GM23248 (cell line): ENCODE results near the gene NOTCH2NLA. TPM values are rescaled to one million over a fixed set of nuclear protein-coding genes. Genes with fewer than 3 reads are reported as not detected.
"Not testable (repeated sequence)": the region's sequence is repeated elsewhere in the genome, so short reads cannot be mapped to it uniquely, and the experiment has no call there.

Source experiments
- DNase-seq: peaks from one replicate; pipeline ENCODE4 v3.0.0-alpha.2; 2015
- H2AFZ ChIP-seq: fragments of 200-600 bp; sonication (generic); 2 replicates; pipeline ENCODE4 v1.6.1; 2016; ENCODE audit warnings: antibody characterized with exemption
- H3F3A ChIP-seq: fragments of 200-600 bp; sonication (generic); 2 replicates; pipeline ENCODE4 v1.6.1; 2016; ENCODE audit warnings: mild to moderate bottlenecking, antibody characterized with exemption, mixed run types; ENCODE audit not compliant: insufficient read depth
- H3K27ac ChIP-seq: fragments of 200-600 bp; sonication (generic); 2 replicates; pipeline ENCODE4 v1.5.1; 2016; ENCODE audit warnings: mild to moderate bottlenecking
- H3K27me3 ChIP-seq: fragments of 200-600 bp; sonication (generic); replicated peaks from 2 replicates; pipeline ENCODE4 v1.6.1; 2016; ENCODE audit warnings: mild to moderate bottlenecking; ENCODE audit not compliant: insufficient read depth
- H3K36me3 ChIP-seq: fragments of 200-600 bp; sonication (generic); 2 replicates; pipeline ENCODE4 v1.6.1; 2016; ENCODE audit warnings: low read depth, mild to moderate bottlenecking
- H3K4me1 ChIP-seq: fragments of 200-600 bp; sonication (generic); 2 replicates; pipeline ENCODE4 v1.6.1; 2016; ENCODE audit warnings: mild to moderate bottlenecking; ENCODE audit not compliant: insufficient read depth
- H3K4me2 ChIP-seq: fragments of 200-600 bp; sonication (generic); one replicate; pipeline ENCODE4 v1.6.1; 2016; ENCODE audit warnings: mild to moderate bottlenecking; ENCODE audit not compliant: unreplicated experiment
- H3K4me3 ChIP-seq: fragments of 200-600 bp; sonication (generic); 2 replicates; pipeline ENCODE4 v1.5.1; 2016; ENCODE audit warnings: mild to moderate bottlenecking
- H3K79me2 ChIP-seq: fragments of 200-600 bp; sonication (generic); 2 replicates; pipeline ENCODE4 v1.6.1; 2016; ENCODE audit warnings: mild to moderate bottlenecking; ENCODE audit not compliant: insufficient read depth
- H3K9ac ChIP-seq: fragments of 200-600 bp; sonication (generic); 2 replicates; pipeline ENCODE4 v1.6.1; 2016; ENCODE audit warnings: mild to moderate bottlenecking
- H3K9me2 ChIP-seq: fragments of 200-600 bp; sonication (generic); 2 replicates; pipeline ENCODE4 v1.6.1; 2016; ENCODE audit warnings: mixed run types, mild to moderate bottlenecking, moderate library complexity; ENCODE audit not compliant: insufficient read depth
- H3K9me3 ChIP-seq: fragments of 200-600 bp; sonication (generic); one replicate; pipeline ENCODE4 v1.6.1; 2017; ENCODE audit warnings: low read depth
- H4K20me1 ChIP-seq: fragments of 200-600 bp; sonication (generic); 2 replicates; pipeline ENCODE4 v1.6.0; 2016; ENCODE audit not compliant: insufficient read depth
- WGBS, 2 experiments: methylation state at CpG; one replicate each; pipeline ENCODE4 v1.1.6; 2015 to 2017; ENCODE audit warnings: low lambda C conversion rate in 2 of 2, low coverage in 1 of 2; ENCODE audit errors: missing lambda C conversion rate in 2 of 2; 5-methylcytosine and 5-hydroxymethylcytosine counted together
- in situ Hi-C: fragments of 300-500 bp; cut with MboI; formaldehyde crosslinking; loops from 2 replicates; pipeline ENCODE4 v1.15.0; 2020
- polyA plus RNA-seq: library from polyadenylated mRNA; unstranded; fragments of >200 nt; fragmentation: Nextera tagmentation; extraction: Ambion mirVana; gene quantifications from 2 replicates; pipeline ENCODE4 v1.2.1, GENCODE V29; 2016
- total RNA-seq: library from RNA; depleted of rRNA; stranded (reverse); fragments of >200 nt; shearing (Covaris generic); gene quantifications from 2 replicates; pipeline ENCODE4 v1.2.3, GENCODE V29; 2014

Gene NOTCH2NLA
- total and polyA plus RNA-seq, 2 experiments from 2014 or later, result 21.5 to 45.3 TPM

- H3K9ac ChIP-seq, H3K4me2 ChIP-seq, H3K27me3 ChIP-seq, H3K9me3 ChIP-seq, H2AFZ ChIP-seq, H3K4me3 ChIP-seq, H3K4me1 ChIP-seq, H3K27ac ChIP-seq, H3K9me2 ChIP-seq, DNase-seq, H3F3A ChIP-seq, H3K79me2 ChIP-seq, H3K36me3 ChIP-seq, in situ Hi-C loops, H4K20me1 ChIP-seq: not testable (repeated sequence)
- WGBS, 2 experiments, result no CpG with 5 or more reads among the region's 2 CpGs
Measured at GRCh38 chr1:146266179-146266748, 37.4 kb upstream of the NOTCH2NLA start.

- no CpG with 5 or more reads among the region's 3 CpGs for whole genome bisulfite sequencing, 2 experiments
- H3K4me2 ChIP-seq, H4K20me1 ChIP-seq, H3K4me1 ChIP-seq, H3K27ac ChIP-seq, H3F3A ChIP-seq, H3K9ac ChIP-seq, H3K9me2 ChIP-seq, H3K36me3 ChIP-seq, H3K4me3 ChIP-seq, H3K79me2 ChIP-seq, H2AFZ ChIP-seq, H3K27me3 ChIP-seq, in situ Hi-C loops, DNase-seq, H3K9me3 ChIP-seq: not testable (repeated sequence)
Measured at GRCh38 chr1:146264761-146265160, 35.9 kb upstream of the NOTCH2NLA start.

DNA sequence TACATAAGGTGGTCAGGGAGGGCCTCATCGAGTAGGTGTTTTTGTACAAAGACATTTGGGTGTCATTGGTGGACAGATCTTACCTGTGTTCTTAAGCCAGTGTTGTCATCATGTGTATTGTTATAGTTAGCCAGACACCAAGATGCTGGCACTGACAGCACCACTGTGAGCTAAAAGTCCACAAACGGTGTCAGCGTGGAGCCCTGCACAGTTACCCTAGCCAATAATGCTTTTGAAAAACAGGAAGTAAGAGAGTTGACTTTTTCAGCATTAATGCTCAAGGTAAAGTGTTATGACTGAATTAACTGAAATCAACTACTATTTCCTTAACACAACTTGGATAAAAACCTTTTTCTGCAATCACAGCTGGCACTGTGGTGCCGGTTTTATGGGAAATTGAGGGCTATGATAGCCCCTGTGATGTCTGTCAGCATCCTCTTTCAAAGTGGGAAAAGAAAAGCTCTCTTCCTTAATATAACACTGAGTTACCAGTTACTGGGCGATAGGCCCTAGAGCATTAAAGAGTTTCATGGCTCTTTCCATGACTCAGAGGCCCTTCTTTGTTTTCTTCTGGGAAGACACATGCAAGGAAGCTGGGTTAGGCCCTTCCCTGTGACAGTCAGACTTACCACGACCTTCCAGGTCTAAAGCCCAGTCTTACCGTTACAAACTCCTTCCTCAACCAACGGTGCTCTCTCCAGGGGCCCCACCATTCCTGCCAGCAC is 31.3 kb upstream of the NOTCH2NLA start:
- H3K4me2 ChIP-seq, H3K36me3 ChIP-seq, H3K4me3 ChIP-seq, H3K79me2 ChIP-seq, in situ Hi-C loops, H3K4me1 ChIP-seq, H3F3A ChIP-seq, H3K27me3 ChIP-seq, H4K20me1 ChIP-seq, H3K9ac ChIP-seq, DNase-seq, H3K9me3 ChIP-seq, H2AFZ ChIP-seq, H3K27ac ChIP-seq, H3K9me2 ChIP-seq: not testable (repeated sequence)
- no CpG with 5 or more reads among the region's 8 CpGs for WGBS, 2 experiments

DNA sequence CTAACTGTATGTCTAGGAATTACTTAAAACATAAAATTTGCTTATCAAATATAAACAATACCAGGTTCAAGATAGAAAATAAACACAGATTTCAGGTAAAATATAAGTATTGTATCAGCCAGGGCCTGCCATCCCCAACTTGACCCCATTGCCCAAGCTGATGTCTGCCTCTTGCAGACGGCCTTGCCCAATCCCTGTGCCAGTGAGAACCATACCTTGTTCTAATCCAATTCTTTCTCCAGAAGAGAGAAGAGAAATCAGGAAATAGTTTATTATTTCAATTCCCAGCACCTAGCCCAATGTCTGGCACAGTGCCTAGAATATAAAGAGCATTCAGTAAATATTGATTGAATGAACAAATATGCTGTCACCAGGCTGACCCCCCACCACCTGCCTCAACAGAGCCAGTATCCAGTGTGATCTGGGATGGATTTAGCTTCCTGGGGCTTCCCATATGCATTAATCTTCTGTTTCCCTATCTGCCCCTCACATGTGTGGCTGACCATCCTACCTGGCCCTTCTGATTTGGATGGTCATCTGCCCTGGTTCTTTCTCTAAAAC is 29.3 kb upstream of the NOTCH2NLA start:
- no CpG with 5 or more reads among the region's 1 CpG for WGBS, 2 experiments
- H3K4me3 ChIP-seq, H3K27me3 ChIP-seq, H3K9me2 ChIP-seq, H3K4me1 ChIP-seq, DNase-seq, H2AFZ ChIP-seq, H3K4me2 ChIP-seq, H3F3A ChIP-seq, H3K36me3 ChIP-seq, in situ Hi-C loops, H3K9ac ChIP-seq, H4K20me1 ChIP-seq, H3K27ac ChIP-seq, H3K79me2 ChIP-seq, H3K9me3 ChIP-seq: not testable (repeated sequence)

GRCh38 chr1:146254569-146255197 is 25.9 kb upstream of the NOTCH2NLA start:
- H3K9me3 ChIP-seq, in situ Hi-C loops: not testable (repeated sequence)

DNA sequence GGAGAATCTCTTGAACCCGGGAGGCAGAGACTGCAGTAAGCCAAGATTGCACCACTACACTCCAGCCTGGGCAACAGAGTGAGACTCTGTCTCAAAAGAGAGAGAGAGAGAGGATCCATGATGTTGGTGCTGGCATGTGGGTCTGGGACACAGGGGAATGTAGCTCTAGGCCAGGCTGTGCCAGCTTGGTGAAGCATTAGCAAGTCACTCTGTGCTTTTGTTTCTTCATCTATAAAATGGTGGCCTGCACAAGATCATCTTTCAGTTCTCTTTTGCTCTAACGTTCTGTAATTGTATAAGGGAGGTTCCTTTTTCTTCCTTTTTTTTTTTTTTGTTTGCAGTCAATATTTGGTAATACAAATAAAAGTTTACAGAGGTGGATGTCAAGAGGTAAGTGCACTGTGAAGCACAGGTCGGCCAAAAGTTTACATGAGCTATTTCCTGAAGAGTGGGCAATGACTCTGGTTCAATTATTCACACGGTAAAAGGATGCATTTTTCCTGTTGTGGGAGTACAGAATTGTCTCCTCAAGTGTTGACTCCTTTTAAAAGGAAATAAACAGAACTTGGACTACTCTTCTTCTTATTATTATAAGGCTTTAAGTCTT is 24.5 kb upstream of the NOTCH2NLA start:
- H3K79me2 ChIP-seq, in situ Hi-C loops, H3K4me3 ChIP-seq, H3K9ac ChIP-seq, H3K9me3 ChIP-seq, H4K20me1 ChIP-seq, DNase-seq, H3K36me3 ChIP-seq, H3K4me1 ChIP-seq, H3K4me2 ChIP-seq, H3K27ac ChIP-seq, H3F3A ChIP-seq, H3K27me3 ChIP-seq, H2AFZ ChIP-seq, H3K9me2 ChIP-seq: not testable (repeated sequence)
- WGBS, 2 experiments, result 0% methylated on average over 1 of the region's 4 CpGs; no CpG with 5 or more reads in 1 of the 2 experiments

More at GRCh38 chr1:146254569-146255197, 25.9 kb upstream of the NOTCH2NLA start:
- not testable (repeated sequence) for H3K4me3 ChIP-seq, DNase-seq, H3K9ac ChIP-seq, H3K4me1 ChIP-seq, H3K79me2 ChIP-seq, H3K27me3 ChIP-seq, H3K4me2 ChIP-seq, H3F3A ChIP-seq, H2AFZ ChIP-seq, H3K27ac ChIP-seq, H4K20me1 ChIP-seq, H3K9me2 ChIP-seq, H3K36me3 ChIP-seq
- 50% methylated on average over 1 of the region's 4 CpGs; no CpG with 5 or more reads in 1 of the 2 experiments for WGBS, 2 experiments

DNA sequence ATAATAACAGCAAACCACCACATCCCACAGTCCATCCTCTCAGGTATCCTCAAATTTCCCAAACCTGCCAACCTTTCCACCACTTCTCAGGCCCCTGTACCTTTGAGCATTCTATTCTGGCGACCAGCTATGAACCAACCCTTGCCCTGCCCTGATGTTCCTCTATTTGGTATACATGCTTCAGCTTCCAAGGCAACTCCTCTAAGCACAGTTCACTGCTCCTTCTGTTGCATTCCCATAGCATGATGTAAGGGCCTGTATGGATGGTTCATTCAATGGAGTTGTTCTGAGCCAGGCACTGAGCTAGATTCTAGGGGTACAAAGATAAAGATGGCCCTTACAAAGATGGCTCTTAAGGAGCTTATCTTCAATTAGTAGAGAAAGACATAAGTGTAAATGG is 22.7 kb upstream of the NOTCH2NLA start:
- H3K9me2 ChIP-seq, in situ Hi-C loops, H3K4me2 ChIP-seq, H2AFZ ChIP-seq, H3K27me3 ChIP-seq, H3K4me3 ChIP-seq, H3K79me2 ChIP-seq, H3K4me1 ChIP-seq, H3F3A ChIP-seq, DNase-seq, H3K27ac ChIP-seq, H4K20me1 ChIP-seq, H3K9me3 ChIP-seq, H3K9ac ChIP-seq, H3K36me3 ChIP-seq: not testable (repeated sequence)
- no CpG with 5 or more reads among the region's 1 CpG for WGBS, 2 experiments
